Thymus (tissue), 11 donors: Measurements from ENCODE around the gene NOTCH2. TPM values are rescaled to one million over a fixed set of nuclear protein-coding genes. Genes with fewer than 3 reads are reported as not detected.

Experiments
- DNase-seq, 9 donors: peaks; one replicate each; pipeline ENCODE4 v3.0.0-alpha.2; 2013; ENCODE audit warnings: low spot score in 9 of 9, low read depth in 6 of 9, missing footprints in 1 of 9
- H3K27ac ChIP-seq, 2 donors: one replicate each; pipeline ENCODE4 v1.5.1; 2013; ENCODE audit warnings: control low read depth in 1 of 2, low read depth in 1 of 2, low read length in 1 of 2, mild to moderate bottlenecking in 1 of 2, moderate library complexity in 1 of 2
- H3K27me3 ChIP-seq, 2 donors: one replicate each; pipeline ENCODE4 v1.5.1; 2013; ENCODE audit warnings: low read length in 1 of 2; ENCODE audit not compliant: control insufficient read depth in 2 of 2, insufficient read depth in 1 of 2
- H3K36me3 ChIP-seq, 2 donors: one replicate each; pipeline ENCODE4 v1.5.1; 2013; ENCODE audit warnings: low read length in 1 of 2, mild to moderate bottlenecking in 1 of 2, moderate library complexity in 1 of 2; ENCODE audit not compliant: control insufficient read depth in 2 of 2, insufficient read depth in 2 of 2
- H3K4me1 ChIP-seq, 2 donors: one replicate each; pipeline ENCODE4 v1.5.1; 2013; ENCODE audit warnings: low read length in 2 of 2; ENCODE audit not compliant: control insufficient read depth in 2 of 2, insufficient read depth in 2 of 2
- H3K4me3 ChIP-seq, 2 donors: one replicate each; pipeline ENCODE4 v1.5.1; 2013; ENCODE audit warnings: low read length in 2 of 2, control low read depth in 1 of 2, mild to moderate bottlenecking in 1 of 2
- H3K9me3 ChIP-seq, 2 donors: one replicate each; pipeline ENCODE4 v1.5.1; 2013; ENCODE audit warnings: low read length in 1 of 2, mild to moderate bottlenecking in 1 of 2; ENCODE audit not compliant: control insufficient read depth in 2 of 2, insufficient read depth in 1 of 2
- WGBS: extraction: QIAGEN DNeasy Blood & Tissue Kit; methylation state at CpG from one replicate; pipeline ENCODE4 v1.1.7; 2013; 5-methylcytosine and 5-hydroxymethylcytosine counted together
- polyA plus RNA-seq: library from polyadenylated mRNA; stranded (reverse); fragments of 200-250 nt; gene quantifications from one replicate; pipeline ENCODE4 v1.2.3, GENCODE V29; 2013
- total RNA-seq: library from RNA; stranded (reverse); fragments of 120-200 nt; gene quantifications from one replicate; pipeline ENCODE4 v1.2.4, GENCODE V29; 2013
- donor health status: healthy.

NOTCH2 gene
- total and polyA plus RNA-seq, 2 donors: 13.0 to 23.5 TPM

DNA sequence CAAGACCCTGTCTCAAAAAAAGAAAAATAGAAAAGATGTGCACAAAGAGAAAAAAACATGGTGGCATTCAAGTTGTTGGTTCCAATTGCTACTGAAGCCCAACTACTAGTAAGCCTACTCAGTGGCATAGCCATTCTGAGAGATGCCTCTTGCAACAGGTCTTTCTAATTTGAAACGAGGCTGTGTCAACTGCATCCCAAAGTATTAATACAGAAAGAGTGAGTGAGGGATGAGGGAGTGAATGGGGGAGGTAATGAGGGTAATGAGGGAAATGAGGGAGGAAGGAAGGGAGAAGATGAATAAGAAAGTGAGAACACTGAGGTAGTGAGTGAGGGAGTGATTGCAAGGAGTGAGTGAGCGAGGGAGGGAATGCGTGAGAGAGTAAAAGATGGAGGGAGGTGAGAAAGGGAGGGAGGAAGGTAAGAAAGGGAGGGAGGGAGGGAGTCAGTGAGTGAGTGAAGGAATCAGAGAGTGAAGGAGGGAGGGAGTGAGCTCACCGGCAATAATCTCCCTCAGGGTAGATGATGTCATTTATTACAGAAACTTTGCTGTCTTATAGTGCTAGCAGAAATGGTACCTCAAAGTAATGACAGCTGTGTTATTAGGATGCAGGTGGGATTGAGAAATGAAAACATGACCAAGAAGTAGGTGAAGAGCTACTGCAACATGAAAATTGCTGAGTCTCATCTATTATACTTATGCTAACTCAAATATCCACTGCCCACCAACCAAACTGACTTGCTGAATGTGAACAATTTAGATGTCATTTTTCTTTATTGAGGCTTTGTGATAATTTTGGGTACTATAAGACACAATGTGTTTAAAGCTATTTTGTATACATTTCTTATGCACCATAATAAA, 97.5 kb downstream of the NOTCH2 start:
- H3K9me3 ChIP-seq: no peaks in the 10 kb centered on the region
- WGBS: 97% methylated on average over 4 of the region's 4 CpGs
- H3K4me1 ChIP-seq: no peaks in the 10 kb centered on the region

DNA sequence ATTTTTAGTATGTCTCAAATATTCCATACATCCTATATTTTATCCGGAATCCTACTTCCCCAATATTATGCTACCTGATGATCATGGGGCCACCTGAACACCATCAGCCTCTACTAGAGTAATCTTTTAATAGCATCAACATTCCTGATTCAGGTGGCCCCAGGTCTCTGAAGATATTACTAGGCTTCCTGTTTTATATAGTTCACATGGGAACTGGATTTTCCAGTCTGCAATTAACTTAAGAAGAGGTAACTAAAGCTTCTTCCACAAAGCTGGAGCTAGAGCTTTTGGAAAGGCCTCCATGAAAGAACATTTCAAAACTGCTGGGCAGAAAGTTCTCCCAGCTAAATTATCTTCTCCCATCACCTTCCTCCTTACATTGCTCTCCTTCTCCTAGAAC, 100.9 kb downstream of the NOTCH2 start:
- no peak for DNase-seq
- Histone ChIP-seq H3K9me3 (no peaks in the 10 kb centered on the region), H3K36me3 (peaks cover 28 to 35% of the 10 kb centered on the region in 2 donors), H3K27me3 (no peaks in the 10 kb centered on the region), H3K27ac (no peak overlapping the region), H3K4me3 (no peak overlapping the region), H3K4me1 (no peaks in the 10 kb centered on the region)
- 100% methylated on average over 1 of the region's 1 CpG for WGBS

More for the DNA sequence above, 97.5 kb downstream of the NOTCH2 start:
- peaks cover 13 to 17% of the 10 kb centered on the region in 2 donors for H3K36me3 ChIP-seq
- no peak overlapping the region for H3K4me3 ChIP-seq
- H3K27ac ChIP-seq: no peak overlapping the region
- no peak for DNase-seq
- no peaks in the 10 kb centered on the region for H3K27me3 ChIP-seq

DNA sequence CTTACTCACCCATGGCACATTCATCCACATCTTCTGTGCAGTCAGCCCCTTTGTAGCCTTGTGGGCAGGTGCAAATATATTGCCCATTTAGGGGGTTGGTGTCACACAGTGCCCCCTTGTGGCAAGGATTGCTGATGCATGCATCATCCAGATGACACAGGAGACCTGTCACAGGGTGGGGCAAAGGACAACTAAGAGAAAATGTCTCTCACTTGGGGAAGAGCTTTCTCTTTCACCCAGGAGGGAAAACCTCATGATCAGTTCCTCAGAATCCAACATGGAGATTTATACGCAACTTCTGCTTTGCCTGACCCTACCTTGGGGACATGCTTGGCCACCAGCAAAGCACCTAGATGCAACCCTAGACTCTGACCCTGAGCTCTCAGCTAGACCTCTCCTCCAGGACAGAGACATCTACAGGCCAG, 101.4 kb downstream of the NOTCH2 start:
- H3K27ac ChIP-seq: no peak overlapping the region
- DNase-seq: peak; percentile 23 to 85 (median 67)
- H3K27me3 ChIP-seq: no peaks in the 10 kb centered on the region
- no peaks in the 10 kb centered on the region for H3K9me3 ChIP-seq
- WGBS: 99% methylated on average over 1 of the region's 1 CpG
- H3K4me3 ChIP-seq: no peak overlapping the region
- H3K4me1 ChIP-seq: no peaks in the 10 kb centered on the region
- H3K36me3 ChIP-seq: peaks cover 32 to 39% of the 10 kb centered on the region in 2 donors

DNA sequence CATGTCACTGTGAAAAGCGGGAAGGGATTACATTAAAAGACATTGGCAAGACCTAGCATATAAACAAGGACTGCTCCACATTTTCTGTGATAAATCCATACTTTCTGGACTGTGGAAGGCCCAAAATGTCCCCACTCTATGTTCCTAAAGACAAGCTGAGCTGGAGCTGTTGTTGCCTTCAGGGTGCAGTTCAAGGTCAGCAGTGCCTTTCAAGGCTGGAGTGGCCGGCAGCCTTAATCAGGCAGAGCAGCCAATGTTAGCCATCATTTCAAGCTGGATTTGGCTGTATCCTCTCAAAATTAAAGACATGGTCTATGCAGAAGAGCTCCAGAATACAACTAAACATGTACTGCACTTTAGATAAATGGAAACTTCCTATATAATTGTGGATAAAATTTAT, 102.8 kb downstream of the NOTCH2 start:
- no peaks in the 10 kb centered on the region for H3K9me3 ChIP-seq
- DNase-seq: no peak
- no peaks in the 10 kb centered on the region for H3K27me3 ChIP-seq
- no peak overlapping the region for H3K27ac ChIP-seq
- no peaks in the 10 kb centered on the region for H3K4me1 ChIP-seq
- over 99% methylated on average over 2 of the region's 2 CpGs for whole genome bisulfite sequencing
- no peak overlapping the region for H3K4me3 ChIP-seq
- H3K36me3 ChIP-seq: peaks cover 35 to 43% of the 10 kb centered on the region in 2 donors

DNA sequence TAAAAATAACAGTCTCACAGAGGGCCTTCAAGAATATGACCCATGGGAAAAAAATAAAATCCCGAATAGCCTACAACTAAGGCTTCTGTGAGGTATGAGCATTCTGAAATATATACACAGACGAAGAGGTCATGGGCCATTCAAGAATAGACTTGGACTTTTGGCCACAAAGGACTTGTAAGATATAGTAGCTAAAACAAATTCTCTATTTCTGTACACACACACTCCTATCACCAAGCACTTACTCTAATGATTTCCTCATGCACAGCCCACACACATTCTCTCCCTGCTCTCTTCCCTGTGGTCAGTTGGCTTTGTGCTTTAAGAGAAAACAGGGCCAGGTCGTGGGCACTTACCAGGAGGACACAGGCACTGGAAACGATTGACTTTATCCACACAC, 103.4 kb downstream of the NOTCH2 start:
- Histone ChIP-seq H3K9me3 (no peaks in the 10 kb centered on the region), H3K27me3 (no peaks in the 10 kb centered on the region), H3K27ac (no peak overlapping the region), H3K36me3 (peaks cover 32 to 38% of the 10 kb centered on the region in 2 donors), H3K4me1 (no peaks in the 10 kb centered on the region), H3K4me3 (no peak overlapping the region)
- no peak for DNase-seq
- 98% methylated on average over 4 of the region's 4 CpGs for WGBS

DNA sequence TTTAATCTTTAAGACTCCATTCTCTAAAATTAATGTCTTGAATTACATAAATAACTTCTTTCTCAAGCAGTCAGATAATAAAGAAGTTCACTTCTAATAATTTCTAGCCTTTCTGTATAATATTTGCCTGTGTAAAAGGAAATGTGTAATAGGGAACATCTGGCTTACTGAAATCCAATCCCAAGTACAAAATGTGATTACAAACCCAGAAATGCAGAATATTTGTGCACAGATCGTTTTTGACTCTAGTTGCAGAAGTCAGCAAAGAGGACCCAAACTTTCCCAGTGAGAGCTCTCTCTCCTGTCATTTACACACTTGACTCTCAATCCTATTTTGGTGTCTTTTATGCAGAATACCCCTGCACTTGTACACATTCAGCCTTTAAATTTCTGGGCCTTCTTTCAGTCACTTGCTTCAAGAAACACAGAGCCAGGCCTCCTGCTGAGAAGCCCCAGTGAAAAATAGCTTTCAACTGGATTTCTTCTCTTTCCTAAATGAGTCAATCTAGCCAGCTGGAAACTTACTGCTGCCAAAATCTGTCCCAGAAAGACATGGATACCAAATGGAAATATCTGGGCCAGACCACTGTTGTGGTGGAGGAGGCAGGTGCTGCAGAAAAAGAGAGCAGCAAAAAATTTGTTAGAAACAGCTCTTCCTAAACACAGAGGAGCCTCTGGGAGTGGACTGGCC, 104.6 kb downstream of the NOTCH2 start:
- Histone ChIP-seq H3K4me1 (no peaks in the 10 kb centered on the region), H3K36me3 (peaks cover 36 to 37% of the 10 kb centered on the region in 2 donors), H3K9me3 (no peaks in the 10 kb centered on the region), H3K27me3 (no peaks in the 10 kb centered on the region), H3K27ac (no peak overlapping the region), H3K4me3 (no peak overlapping the region)
- 94% methylated on average over 1 of the region's 1 CpG for WGBS
- no peak for DNase-seq

DNA sequence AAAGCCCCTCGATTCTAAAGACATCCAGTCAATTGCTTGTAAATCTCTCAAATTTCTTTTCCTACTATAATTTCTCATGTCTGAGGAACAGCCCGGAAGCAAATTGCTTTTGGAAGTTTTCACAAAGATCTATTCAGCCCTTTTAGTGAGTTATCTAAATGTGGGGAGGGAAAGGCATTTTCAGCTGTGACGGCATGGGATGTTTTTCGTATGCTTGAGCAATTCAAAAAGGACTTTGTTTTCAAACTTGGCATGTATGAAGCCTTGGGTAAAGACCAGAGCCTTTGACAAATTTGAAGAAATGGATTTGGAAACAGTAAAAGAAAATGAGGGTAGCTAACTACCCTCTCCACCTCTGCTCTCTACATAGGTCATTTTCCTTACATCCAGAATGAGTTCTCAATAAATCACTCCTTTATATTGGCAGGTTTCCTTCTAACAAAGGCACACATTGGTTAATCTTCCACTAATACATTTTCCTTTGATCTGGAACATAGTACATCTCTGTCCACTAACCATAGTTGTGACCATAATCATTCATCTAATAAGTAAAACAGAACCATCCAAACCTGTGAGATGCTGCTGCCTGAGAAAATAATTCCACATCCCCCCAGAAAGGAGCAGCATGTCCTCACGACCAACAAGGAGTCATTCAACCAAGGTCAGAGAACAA, 107.0 kb downstream of the NOTCH2 start:
- H3K36me3 ChIP-seq: peaks cover 30 to 36% of the 10 kb centered on the region in 2 donors

DNA sequence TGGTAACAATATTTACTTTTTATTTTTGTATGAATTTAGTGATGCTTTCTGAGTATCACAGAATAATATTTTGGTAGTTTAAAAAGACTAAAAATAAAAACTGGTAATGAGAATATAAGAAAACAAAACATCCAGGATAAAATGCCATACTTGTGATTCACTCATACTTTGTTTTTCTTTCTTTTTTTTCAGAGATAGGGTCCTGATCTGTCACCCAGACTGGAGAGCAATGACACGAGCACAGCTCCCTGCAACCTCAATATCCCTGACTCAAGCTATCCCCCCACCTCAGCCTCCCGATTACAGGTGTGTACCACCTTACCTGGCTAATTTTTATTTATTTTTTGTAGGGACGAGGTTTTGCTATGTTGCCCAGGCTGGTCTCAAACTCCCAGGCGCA, 109.0 kb downstream of the NOTCH2 start:
- no peaks in the 10 kb centered on the region for H3K27me3 ChIP-seq
- H3K4me1 ChIP-seq: no peaks in the 10 kb centered on the region
- no peaks in the 10 kb centered on the region for H3K9me3 ChIP-seq
- no peak overlapping the region for H3K27ac ChIP-seq
- peaks cover 18 to 20% of the 10 kb centered on the region in 2 donors for H3K36me3 ChIP-seq
- no peak overlapping the region for H3K4me3 ChIP-seq
- DNase-seq: no peak
- WGBS: 98% methylated on average over 4 of the region's 4 CpGs

More for the DNA sequence above, 107.0 kb downstream of the NOTCH2 start:
- no peak for DNase-seq
- no peaks in the 10 kb centered on the region for H3K27me3 ChIP-seq
- no peaks in the 10 kb centered on the region for H3K4me1 ChIP-seq
- H3K27ac ChIP-seq: no peak overlapping the region
- no peak overlapping the region for H3K4me3 ChIP-seq
- H3K9me3 ChIP-seq: no peaks in the 10 kb centered on the region
- WGBS: 95% methylated on average over 5 of the region's 5 CpGs
